ENCODE measurements around the gene FASLG. TPM values are rescaled to one million over a fixed set of nuclear protein-coding genes. Genes with fewer than 3 reads are reported as not detected.

The FASLG gene
- total RNA-seq, 1 donor from 2014 or later = 1.2 TPM

DNA sequence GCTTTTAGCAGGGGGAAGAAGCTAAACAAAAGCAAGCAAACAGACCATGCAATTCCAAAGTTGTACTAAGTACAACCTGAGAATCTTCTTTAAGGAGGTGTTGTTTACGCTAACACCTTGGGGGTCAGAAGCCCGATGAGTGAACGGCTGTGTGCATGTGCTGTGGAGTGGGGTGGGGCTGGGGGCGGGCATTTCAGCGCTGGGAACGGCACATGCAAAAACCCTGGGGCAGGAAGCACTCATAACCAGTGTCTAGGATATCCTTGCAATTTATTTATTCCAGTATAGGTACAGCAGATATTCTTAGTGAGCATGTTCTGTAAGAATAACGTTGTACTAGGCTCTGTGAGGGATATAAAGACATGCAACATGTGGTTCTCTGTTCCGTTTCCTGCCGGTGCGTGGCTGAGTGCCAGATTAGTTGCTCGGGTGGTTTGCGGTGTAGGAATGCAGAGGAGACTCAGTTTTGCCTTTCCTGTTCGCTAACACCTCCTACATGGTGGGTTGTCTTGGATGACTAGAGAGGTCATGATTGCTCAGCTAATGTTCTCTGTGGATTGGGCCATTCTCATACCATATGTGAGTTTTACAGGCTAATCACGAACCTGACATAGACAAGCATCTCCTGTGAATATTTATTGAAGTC lies 3.7 kb downstream of the FASLG start:
- peak; percentile 66 to 80 for ATAC-seq
- Histone ChIP-seq H3K4me1 (no peaks in the 10 kb centered on the region), H3K4me3 (no peak overlapping the region), H3K27ac (no peak overlapping the region), H3K9me3 (no peaks in the 10 kb centered on the region), H3K27me3 (ENCODE audit: low read depth) (no peaks in the 10 kb centered on the region), H3K36me3 (no peaks in the 10 kb centered on the region)
- intact Hi-C loops (cut with DNase I) = no loop called here
- TF ChIP-seq, protein P1, sequence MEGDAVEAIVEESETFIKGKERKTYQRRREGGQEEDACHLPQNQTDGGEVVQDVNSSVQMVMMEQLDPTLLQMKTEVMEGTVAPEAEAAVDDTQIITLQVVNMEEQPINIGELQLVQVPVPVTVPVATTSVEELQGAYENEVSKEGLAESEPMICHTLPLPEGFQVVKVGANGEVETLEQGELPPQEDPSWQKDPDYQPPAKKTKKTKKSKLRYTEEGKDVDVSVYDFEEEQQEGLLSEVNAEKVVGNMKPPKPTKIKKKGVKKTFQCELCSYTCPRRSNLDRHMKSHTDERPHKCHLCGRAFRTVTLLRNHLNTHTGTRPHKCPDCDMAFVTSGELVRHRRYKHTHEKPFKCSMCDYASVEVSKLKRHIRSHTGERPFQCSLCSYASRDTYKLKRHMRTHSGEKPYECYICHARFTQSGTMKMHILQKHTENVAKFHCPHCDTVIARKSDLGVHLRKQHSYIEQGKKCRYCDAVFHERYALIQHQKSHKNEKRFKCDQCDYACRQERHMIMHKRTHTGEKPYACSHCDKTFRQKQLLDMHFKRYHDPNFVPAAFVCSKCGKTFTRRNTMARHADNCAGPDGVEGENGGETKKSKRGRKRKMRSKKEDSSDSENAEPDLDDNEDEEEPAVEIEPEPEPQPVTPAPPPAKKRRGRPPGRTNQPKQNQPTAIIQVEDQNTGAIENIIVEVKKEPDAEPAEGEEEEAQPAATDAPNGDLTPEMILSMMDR (IDR thresholded peaks at IDR 0.05) = no peak
- peak; percentile 66 for DNase-seq

DNA sequence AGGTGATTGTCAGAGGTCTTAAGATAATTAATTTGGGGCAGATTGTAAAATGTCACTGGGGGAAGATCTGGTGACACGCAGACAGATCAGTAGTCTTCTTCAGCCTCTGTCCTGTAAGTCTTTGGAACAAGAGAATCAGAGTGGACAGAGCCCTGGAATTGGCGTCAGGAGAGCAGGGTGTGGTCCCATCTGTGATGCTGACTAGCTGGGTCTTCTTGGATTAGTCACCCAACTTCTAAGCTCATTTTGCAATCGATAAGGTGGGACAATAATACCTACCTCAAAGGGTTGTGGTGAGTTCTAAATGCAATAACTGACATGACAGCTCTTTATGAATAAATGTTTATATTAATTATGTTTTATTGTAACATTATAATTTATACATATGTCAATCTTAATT lies 4.8 kb downstream of the FASLG start:
- H3K27ac ChIP-seq = peak overlapping the region; percentile 16
- no peaks in the 10 kb centered on the region for H3K4me1 ChIP-seq
- intact Hi-C loops (cut with DNase I) = no loop called here
- no peaks in the 10 kb centered on the region for H3K36me3 ChIP-seq
- TF ChIP-seq, protein P1 (IDR thresholded peaks at IDR 0.05) = no peak
- ATAC-seq (no peak), DNase-seq (no peak)
- no peak overlapping the region for H3K4me3 ChIP-seq
- no peaks in the 10 kb centered on the region for H3K9me3 ChIP-seq
- H3K27me3 ChIP-seq (ENCODE audit: low read depth) = no peaks in the 10 kb centered on the region

DNA sequence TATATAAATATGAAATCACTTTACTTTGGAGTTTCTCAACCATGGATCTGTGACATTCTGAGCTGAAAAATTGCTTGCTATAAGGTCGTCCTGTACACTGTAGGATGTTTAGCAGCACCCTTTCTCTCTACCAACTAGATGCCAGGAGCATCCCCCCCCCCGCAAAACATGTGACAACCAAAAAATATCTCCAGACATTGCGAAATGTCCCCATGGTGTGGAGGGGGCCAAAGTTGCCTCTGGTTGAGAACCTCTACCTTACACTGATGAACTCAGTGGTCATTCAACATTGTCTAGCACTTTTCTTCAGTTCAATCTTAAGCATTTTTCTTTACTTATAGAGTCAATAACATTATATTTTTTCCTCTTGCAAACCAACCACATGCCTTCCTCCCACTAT lies 9.2 kb downstream of the FASLG start:
- DNase-seq (no peak), ATAC-seq (no peak)
- Histone ChIP-seq H3K4me3 (no peak overlapping the region), H3K36me3 (no peaks in the 10 kb centered on the region), H3K27ac (no peak overlapping the region), H3K27me3 (ENCODE audit: low read depth) (no peaks in the 10 kb centered on the region), H3K4me1 (no peaks in the 10 kb centered on the region), H3K9me3 (no peaks in the 10 kb centered on the region)
- TF ChIP-seq, protein P1 (IDR thresholded peaks at IDR 0.05) = no peak
- intact Hi-C loops (cut with DNase I) = no loop called here

DNA sequence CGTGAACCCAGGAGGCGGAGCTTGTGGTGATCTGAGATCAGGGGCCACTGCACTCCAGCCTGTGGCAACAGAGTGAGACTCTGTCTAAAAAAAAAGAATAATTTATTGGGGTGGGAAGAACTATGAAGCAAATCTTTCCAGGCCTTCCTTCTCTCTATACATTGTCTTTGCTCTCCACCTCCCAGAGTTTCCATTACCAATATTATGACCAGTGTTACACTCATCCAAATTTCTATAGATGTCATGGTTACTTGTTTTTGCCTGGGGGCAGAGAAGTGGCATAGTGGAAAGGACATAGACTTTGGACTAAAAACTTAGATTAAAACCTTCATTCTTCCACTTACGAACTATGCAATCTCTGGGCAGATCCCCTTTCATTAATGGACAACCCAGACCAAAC lies 10.1 kb downstream of the FASLG start:
- intact Hi-C loops (cut with DNase I) = no loop called here
- H3K27ac ChIP-seq = no peak overlapping the region
- ATAC-seq (no peak), DNase-seq (no peak)
- H3K36me3 ChIP-seq = no peaks in the 10 kb centered on the region
- no peaks in the 10 kb centered on the region for H3K27me3 ChIP-seq (ENCODE audit: low read depth)
- no peak overlapping the region for H3K4me3 ChIP-seq
- TF ChIP-seq, protein P1 (IDR thresholded peaks at IDR 0.05) = no peak
- H3K4me1 ChIP-seq = no peaks in the 10 kb centered on the region
- no peaks in the 10 kb centered on the region for H3K9me3 ChIP-seq

DNA sequence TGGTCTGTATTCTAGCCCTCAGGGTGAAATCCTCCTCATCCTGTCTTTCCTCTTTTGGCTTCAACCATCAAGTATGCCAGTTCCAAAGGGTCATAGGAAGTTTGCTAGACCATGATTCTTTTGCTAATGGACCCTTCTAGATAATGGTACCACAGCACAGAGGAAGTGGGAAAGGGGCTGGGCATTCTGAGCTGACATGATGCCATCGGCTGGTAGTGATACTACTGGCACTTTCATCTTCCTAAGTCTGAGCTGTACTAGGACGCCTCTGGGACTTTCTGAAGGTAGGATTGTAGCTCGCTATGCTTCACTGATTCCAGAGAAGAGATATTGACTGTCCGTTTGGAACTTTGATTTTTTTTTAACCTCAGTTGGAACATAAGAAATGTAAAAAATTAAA lies 11.4 kb downstream of the FASLG start:
- intact Hi-C loops (cut with DNase I) = no loop called here
- H3K27me3 ChIP-seq (ENCODE audit: low read depth) = no peaks in the 10 kb centered on the region
- TF ChIP-seq, protein P1 (IDR thresholded peaks at IDR 0.05) = no peak

More for the DNA sequence above, 11.4 kb downstream of the FASLG start:
- H3K27ac ChIP-seq = no peak overlapping the region
- H3K4me3 ChIP-seq = no peak overlapping the region
- ATAC-seq = no peak
- no peaks in the 10 kb centered on the region for H3K9me3 ChIP-seq
- no peaks in the 10 kb centered on the region for H3K4me1 ChIP-seq
- no peak for DNase-seq
- no peaks in the 10 kb centered on the region for H3K36me3 ChIP-seq

Data from lower lobe of right lung (tissue), 2 donors.